Stimulated activated CD8-positive, alpha-beta memory T cell treated with anti-CD3 and anti-CD28 coated beads, Interleukin-7, amount 100 ng/mL, for 4 hours (primary cell): ENCODE measurements around the gene RASGRP2.

Experiments used
- DNase-seq, 2 donors: peaks; one replicate each; pipeline ENCODE4 v3.0.0-alpha.2; 2020; ENCODE audit warnings: low read depth in 2 of 2

Gene RASGRP2

DNA sequence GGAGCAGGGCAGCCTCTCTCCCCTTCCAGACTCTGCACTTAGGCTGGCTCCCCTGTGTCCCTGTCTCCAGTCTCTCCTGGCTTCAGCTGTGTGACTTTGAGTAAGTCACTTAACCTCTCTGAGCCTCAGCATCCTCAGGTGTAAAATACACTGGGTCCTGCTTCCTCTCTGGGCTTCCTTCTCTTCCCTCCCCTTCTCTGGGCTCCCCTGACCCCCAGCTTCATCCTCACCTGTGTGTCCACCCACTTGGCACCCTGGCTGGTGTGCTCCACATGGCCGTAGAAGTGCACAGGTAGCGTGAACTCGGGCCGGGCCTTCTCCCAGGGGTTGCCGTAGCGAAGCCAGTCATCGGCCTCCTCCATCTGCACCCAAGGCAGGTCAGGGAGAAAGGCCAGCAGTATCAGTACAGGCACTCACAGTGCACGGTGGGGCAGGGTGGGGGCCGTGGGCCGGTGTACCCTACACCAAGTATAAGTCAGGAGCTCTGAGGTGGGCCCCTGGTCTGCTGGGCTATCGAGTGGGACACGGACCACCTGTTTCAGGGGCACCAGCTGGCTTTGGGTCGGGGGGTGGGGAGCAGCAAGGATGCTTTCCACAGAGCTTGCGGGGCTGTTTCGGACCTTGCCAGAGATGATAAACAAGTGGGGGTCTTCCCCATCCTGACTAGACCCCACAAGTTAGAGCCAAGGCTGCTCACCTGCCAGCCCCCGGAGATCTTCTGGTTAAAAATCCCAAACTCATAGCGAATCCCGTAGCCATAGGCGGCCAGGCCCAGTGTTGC lies 13.8 kb upstream of the RASGRP2 start:
- DNase-seq, result no peak

DNA sequence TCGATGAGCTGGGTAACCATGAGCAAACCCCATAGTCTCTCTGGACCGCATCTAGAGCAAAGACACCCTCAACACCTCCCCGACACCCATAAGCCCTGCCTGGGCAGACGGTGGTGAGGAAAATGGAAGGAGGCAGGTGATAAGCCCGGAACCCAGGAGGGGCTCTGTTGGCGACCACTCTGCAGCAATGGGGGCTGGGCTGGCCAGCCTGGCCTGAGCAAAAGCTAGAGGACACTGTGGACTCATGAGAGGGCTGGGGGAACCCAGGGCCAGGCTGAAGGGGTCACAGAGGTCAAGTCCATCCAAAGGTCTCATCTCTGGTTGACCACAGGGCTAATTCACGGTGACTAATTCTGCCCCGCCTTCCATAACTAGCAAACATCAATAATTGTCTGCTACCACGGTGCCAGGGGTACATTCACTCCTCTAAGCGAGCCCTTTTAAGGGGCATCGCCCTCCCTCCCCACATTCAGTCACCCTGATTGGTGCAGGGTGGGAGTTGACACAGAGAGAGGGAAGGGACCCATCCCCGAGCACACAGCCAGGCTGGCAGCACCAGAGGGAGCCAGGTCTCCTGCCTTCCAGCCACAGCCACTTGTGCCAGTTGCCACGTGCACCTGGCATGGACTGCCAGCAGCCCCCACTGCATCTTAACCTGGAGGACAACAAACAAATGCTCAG lies 11.9 kb upstream of the RASGRP2 start:
- no peak for DNase-seq

DNA sequence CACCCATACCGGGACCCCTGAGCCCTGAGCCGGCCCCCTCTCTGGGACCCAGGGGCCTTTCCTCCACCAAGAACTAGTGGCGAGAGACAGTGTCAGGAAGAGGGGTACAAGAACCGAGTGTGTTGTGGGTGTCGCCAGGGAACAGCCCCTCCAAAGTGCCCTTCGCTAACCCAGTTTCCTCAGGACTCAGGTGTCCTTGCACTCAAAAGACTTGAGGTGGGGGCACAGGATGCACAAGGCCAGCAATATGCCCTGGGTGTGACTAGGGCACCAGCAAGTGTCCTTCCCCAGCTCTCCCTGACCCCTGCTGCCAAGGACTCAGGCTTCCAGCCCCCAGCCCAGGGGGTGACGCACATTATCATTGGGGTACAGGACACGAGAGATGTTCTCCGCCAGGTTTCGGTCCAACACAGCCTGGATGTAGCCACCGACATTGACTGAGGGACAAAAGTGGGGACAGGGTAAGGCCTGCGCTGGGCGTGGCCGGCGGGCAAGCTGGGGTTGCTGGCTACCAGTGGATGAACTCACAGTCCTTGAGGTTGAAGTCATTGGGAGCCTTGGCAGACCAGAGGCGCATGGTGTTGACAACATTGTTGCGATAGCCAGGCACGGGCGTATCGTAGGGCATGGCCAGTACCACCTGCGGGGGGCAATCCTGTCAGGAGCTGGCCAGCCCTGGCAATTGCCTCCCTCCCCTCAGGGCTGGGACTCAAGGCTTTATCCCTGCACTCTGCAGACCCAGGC lies 11.1 kb upstream of the RASGRP2 start:
- no peak for DNase-seq

DNA sequence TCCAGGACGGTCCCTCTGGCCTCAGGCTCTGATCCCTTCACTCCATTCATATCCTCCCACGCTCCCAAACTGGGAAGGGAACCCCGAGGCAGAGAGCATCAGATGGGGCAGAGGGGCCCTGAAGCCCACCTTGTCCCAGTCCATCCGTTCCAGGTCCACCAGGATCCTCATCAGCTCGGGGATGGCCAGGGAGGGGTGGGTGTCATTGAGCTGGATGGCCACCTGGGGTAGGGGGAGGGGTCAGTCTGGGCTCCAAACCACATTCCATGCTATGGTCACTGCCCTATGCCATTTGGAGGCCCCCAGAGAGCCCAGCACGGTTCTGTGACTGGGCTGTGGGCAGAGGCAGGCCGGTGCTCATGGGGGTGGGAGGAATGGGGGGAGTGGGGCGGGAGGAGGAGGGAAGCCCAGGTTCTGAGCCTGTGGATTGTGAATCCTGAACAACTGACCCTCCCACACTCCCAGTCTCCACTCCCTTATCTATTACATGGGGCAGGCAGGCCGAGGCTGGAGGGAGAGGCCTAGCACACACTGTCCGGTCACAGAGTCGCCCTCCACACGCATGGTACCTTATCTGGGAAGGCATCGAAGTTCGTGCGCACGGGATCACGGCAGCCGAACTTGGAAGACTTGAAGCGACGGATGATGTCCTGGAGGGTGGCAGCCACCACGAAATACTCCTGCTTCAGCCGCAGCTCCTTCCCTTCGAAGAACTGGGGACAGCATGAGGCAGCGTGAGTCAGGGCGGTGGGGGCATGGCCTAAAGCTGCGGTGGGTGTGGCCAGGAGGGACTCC lies 10.4 kb upstream of the RASGRP2 start:
- no peak for DNase-seq

DNA sequence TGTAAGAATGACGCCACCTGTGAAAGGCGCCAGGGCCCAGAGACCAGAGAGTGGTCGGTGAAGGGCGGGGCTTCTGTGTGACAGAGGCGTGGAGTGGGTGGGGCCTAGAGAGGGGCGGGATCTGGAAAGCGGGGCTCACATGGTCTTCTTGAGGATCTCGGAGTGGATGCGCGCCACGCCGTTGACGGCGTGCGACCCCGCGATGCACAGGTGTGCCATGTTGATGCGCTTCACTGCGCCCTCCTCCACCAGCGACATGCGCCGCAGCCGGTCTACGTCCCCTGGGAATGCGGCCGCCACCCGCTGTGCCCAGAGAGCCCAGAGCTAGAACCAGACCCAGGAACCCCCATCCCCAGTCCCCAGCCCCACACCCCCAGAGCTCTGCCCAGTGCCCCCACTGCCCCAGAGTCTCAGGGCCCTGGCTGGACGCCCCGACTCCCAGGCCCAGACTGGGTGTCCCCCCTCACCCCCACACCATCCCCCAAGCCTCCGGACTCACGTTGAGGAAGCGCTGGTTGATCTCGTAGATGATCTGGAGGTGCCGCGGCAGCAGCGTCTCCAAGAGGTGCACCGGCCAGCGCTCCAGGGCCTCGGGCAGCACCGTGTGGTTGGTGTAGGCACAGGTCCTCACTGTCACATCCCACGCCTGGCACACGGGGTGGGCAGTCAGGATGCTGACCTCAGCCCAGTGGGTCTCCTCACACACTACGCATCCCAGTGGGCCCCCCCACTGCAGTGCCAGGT lies 9.6 kb upstream of the RASGRP2 start:
- no peak for DNase-seq

DNA sequence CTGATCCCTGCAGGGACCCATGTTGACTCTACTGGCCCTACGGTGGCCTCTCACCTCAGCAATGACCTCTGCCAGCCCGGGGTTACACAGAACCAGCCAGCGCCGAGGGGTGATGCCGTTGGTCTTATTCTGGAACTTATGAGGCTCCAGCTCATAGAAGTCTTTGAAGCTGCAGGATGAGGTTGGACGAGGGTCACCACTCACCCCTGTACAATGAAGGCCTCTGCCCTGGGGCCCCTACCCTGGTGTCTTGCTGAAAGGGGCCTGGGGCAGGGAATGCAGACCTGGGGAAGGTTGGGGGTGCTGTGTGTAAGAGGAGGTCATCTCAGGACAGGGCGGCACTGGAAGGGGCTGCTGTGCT lies 9.1 kb upstream of the RASGRP2 start:
- no peak for DNase-seq

DNA sequence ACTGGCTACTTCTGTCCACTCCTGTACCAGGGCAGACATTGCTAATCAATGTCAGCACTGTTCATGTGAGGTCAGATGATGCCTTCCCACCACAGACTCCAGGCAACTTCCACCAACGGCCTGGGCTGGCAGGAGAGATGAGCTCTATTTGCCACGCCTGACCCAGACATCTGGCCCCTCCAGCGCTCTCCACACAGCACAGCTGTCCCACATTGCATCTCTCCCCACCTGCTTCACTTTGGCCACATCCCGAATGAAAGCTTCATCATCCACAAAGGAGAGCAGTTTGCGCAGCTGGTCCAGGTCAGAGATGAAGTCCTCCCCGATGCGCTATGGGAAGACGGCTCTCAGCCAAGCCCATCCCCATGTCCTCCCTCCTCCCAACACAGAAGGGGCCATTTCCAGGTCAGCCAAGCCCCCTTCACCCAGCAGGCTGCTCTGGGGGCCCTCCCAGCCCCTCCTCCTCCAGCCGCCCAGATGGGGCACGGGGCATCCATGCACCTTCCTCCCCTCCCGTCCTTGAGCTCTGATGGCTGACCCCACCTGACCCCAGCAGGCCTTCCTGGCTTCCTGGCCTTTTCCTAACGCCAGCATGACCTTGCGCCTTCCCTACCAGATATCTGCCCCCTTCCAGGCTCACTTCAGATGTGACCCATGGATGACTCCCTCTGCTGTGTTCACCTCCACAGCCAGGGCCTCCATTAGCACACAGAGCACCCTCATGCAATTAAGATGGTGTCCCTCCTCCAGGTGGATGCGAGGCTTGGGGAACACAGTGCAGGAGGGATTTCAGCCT lies 8.4 kb upstream of the RASGRP2 start:
- DNase-seq, result no peak

DNA sequence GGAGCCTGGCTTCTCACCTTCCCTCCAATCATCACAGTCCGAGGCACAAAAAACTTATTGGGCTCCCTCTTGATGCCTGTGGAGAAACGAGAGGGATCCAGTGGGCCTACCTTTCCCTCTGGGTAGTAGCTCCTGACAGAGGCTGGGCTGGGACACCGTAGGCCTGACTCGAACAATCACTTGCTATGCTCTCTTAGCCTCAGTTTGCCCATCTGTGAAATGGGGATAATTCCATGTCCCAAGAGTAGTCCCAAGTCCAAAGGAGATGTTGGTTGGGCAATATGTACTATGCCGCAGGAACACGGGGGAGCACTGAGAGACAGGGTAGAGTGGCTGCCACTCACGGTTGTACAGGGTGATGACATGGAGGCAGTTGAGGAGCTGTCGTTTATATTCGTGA lies 7.6 kb upstream of the RASGRP2 start:
- no peak for DNase-seq

DNA sequence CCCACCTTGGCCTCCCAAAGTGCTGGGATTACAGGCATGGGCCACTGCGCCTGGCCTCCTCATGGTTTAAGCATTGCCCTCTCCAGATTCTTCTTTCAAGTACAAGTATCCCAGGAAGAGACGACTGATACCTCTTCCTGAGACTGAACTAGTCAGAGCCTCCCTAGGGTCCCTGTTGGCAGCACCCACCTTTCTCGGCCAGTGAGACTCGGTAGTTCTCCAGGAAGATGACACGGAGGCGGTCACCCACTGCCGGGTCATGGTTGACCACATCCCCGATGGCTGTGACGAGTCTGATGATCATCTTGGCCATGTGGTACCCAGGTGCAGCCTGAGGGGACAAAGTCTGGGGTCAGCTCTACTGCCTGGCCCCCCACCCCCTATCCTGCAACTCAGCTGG lies 7.2 kb upstream of the RASGRP2 start:
- DNase-seq, result no peak

DNA sequence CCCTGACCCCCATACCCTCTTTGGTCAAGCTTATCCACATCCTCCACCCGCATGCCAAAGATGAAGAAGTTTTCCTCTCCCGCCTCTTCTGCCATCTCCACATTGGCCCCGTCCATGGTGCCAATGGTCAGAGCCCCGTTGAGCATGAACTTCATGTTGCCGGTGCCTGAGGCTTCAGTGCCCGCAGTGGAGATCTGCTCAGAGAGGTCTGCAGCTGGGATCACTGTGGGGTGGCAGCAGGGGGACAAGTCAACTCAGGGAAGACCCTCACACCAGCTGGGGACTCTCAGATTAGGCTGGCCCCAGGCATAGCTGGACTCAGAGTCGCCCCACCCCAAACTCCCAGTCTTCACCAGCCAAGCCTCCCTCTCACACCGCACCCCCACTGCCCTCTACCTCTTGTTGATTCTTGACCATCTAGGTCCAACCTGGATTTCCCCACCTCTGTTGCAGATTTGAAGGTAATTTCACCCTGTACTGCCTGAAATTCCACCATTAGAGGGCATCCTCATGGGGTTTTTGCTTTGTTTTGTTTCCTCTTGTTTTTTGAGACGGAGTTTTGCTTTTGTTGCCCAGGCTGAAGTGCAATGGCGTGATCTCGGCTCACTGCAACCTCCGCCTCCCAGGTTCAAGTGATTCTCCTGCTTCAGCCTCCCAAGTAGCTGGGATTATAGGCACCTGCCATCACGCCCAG lies 6.6 kb upstream of the RASGRP2 start:
- DNase-seq, result no peak

DNA sequence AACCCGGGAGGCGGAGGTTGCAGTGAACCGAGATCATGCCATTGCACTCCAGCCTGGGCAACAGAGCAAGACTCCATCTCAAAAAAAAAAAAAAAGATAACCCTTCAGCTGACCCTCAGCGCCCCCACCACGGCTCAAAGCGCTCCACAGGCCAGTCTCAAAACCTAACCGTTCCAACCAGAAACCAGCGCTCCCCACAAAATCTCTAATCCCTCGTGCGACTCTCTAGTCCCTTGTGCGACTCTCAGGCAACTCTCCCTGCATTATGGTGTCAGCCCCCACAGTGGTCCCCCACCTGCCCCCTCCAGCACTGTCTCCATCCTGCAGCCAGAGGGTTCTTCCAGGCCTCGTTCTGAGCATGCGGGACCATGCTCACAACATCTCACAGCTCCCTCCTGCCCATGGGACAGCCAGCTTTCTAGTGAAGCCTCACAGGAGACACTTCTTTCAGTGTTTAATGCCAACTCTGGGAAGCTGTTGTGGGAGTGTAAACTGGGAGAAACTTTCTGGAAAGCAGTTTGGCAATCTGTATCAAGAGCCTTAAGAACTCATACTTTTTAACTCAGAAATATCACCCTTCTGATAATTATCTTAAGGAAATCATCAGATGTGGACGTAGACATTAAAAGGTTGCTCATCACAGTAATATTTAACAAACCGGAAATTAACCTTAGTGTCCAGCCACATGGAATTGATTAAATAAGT lies 4.2 kb upstream of the RASGRP2 start:
- no peak for DNase-seq

DNA sequence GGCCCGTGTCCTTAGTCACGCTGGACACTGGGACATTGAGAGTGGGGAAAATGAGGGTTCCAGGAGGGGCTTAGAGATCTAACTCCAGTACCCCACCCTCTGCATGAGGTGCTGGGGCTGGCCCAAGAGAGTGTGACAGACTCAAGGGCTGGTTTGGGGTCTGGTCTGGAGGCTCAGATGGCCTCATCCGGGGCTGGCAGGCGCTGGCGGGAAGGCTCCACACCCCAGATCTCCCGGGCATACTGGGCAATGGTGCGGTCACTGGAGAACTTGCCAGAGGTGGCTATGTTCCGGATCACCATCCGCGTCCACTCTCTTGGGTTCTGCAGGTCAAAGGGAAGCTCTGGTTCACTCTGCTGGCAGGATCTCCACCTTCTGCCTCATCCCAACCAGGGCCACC lies 2.5 kb upstream of the RASGRP2 start:
- no peak for DNase-seq

DNA sequence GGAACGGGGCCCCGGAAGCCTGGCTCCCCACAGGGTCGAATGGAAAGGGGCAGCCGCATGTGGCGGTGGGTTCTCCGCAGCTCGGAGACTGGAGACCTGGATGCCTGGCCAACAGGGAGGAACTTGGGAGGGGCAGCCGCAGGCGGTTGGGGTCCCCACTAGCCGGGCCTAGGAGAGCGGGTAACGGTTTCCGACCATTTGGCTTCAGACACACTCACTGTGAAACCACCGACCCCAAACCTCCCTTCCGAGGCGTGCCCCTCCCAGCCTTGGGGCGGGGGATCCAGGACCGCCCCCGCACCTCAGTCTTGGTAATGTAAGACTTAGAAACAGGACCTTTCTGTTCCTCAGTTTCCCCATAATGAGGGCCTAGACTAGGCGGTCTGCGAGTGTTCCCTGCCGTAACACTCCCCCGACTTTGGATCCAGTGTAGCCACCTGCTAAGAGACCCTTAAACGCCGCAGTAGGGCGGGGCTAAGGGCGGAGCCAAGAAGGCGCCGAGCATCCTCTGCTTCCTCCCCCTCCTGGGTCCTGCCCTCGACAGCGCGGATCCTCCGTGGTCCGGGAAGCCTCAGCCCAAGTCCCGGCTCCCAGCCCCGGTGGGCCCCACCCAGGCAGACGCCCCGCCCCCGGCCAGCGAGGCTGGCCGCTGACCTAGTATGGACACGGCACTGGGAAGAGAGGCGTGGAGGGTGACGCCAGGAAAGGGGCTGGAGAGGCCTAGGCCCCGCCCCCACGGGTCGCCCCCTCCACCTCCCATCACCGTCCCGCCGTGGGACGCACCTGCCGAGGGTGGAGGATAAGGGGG lies 1.8 kb upstream of the RASGRP2 start:
- peak; percentile 64 to 71 for DNase-seq

DNA sequence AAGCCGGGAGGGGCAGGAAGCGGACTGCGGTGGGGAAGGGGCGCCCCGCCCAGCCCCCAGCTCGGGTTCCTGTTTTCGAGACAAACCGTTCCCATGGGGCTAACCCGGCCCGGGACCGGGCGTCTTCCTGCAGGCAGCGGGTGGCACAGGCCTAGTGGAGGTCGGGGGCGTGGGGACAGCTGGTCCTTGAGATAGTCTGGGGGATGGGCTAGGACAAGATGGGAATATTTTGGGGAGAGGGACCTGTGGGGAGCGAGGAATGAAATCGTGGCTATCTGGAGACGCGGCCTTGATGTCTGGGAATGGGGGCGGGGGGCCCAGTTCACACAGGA lies 1.2 kb upstream of the RASGRP2 start:
- DNase-seq, result peak; percentile 42 to 66

DNA sequence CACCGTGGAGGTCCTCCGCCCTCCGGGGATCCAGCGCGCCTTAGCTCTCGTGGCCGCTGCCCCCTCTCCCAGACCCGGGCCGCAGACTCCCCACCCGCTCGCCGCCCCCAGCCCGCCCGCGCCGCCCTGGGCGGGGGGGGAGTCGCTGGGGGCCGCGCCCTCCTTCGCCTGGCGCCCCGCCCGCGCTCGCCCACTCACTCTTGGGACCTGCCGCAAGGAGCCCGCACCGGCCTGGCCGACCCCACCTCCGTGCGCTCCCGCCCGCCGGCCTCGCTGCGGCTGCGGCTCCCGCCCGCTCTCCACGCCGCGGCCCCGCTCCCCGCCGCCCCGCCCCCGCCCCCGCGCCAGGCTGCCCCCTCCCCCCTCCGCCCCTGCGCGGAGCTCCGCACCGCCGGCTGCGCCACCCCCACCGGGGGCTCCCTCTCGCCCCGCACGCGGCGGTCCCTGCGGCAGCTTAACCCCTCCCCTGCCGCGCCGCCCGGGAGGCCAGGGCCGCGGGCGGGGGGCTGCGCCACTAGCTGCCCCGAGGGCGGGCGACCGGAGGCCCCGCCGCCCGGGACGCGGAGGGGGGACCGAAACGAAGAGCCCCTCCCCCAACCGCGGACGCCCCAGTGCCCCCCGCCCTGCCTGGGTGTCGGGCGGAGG lies 724 bp upstream of the RASGRP2 start:
- DNase-seq, result peak in 1 of 2 donors; percentile 45

DNA sequence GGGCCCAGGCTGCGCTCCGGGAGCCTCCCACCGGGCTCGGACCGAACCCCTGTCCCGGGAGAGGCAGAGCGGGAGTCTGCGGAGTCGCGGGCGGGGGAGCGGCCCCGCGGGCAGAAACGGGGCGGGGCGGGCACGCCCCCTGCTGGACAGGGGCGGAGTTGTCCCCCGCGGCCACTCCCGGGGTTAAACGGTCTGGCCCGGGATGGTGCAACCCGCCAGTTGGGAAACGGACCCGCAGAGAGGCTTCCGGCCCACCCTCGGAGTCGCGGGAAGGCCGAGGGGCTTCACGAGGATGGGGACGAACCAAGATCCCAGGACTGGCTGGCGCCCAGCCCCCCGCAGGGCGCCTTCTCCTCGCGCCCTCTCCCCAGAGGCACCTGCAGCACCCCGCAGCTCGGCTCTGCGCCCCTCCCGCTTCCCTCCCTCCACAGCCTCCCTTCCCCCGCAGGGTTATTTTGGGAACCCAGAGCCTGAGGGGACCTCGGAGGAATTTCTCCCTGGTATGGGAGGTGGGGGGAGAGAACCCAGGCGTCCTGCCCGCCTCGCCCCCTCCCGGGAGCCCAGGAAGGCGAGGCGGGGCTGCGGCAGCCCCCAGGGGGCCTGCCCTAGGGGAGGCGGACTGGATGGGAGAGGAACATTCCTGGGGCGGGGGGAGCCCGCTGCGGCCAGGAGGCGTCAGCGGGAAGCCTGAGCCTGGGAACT lies 902 bp downstream of the RASGRP2 start:
- peak in 1 of 2 donors; percentile 65 for DNase-seq
